SK-N-SH (cell line): Measurements from ENCODE around the gene IL13RA1. TPM values are rescaled to one million over a fixed set of nuclear protein-coding genes. Genes with fewer than 3 reads are reported as not detected.
A peak's percentile ranks its signal among the peaks of the same experiment; 100 is the strongest.
"Not testable (repeated sequence)": the region's sequence is repeated elsewhere in the genome, so short reads cannot be mapped to it uniquely, and the experiment has no call there.

ENCODE experiments used
- CTCF ChIA-PET: fragments of 300-600, 350-600 bp; formaldehyde crosslinking; extraction: SDS; loops from one replicate; lab custom pipeline; 2021; lab: Yijun Ruan, JAX
- POLR2A ChIA-PET: fragments of 350-600 bp; sonication (Branson Sonifier 250); formaldehyde crosslinking; extraction: SDS; loops from one replicate; lab custom pipeline; 2020; ENCODE audit warnings: antibody characterized with exemption, inconsistent platforms; lab: Yijun Ruan, JAX
- DNase-seq: peaks from one replicate; pipeline ENCODE4 v3.0.0; 2012
- H2AFZ ChIP-seq: fragments of 200-600 bp; sonication (generic); 2 replicates; pipeline ENCODE4 v1.8.1; 2016; ENCODE audit warnings: antibody characterized with exemption, mild to moderate bottlenecking, low read depth
- H3F3A ChIP-seq: fragments of 200-600 bp; sonication (generic); replicated peaks from 2 replicates; pipeline ENCODE3; 2016; ENCODE audit warnings: antibody characterized with exemption, mild to moderate bottlenecking; ENCODE audit not compliant: insufficient read depth
- H3K27ac ChIP-seq, 2 experiments: fragments of 200-500 bp in 1 of 2; fragments of 200-600 bp in 1 of 2; sonication (Bioruptor generic) in 1 of 2; sonication (generic), shearing (Covaris generic) in 1 of 2; 2 replicates each; pipeline versions ENCODE4 v1.5.1 to v1.6.1; 2014 to 2016; ENCODE audit warnings: low read depth in 2 of 2, inconsistent platforms in 1 of 2, low read length in 1 of 2, mild to moderate bottlenecking in 1 of 2, mixed read lengths in 1 of 2
- H3K27me3 ChIP-seq: fragments of 200-600 bp; sonication (generic), shearing (Covaris generic); 2 replicates; pipeline ENCODE4 v1.6.1; 2016; ENCODE audit warnings: mixed run types; ENCODE audit not compliant: insufficient read depth
- H3K36me3 ChIP-seq, 2 experiments: fragments of 200-500 bp in 1 of 2; fragments of 200-600 bp in 1 of 2; sonication (Bioruptor generic) in 1 of 2; sonication (generic) in 1 of 2; replicated peaks in 1 of 2; 2 replicates each; pipeline versions ENCODE3 to v1.5.1; 2014 to 2016; ENCODE audit warnings: low read length in 1 of 2, mild to moderate bottlenecking in 1 of 2; ENCODE audit not compliant: insufficient read depth in 2 of 2, control insufficient read depth in 1 of 2
- H3K4me1 ChIP-seq, 2 experiments: fragments of 200-500 bp in 1 of 2; fragments of 200-600 bp in 1 of 2; sonication (Bioruptor generic) in 1 of 2; sonication (generic), shearing (Covaris generic) in 1 of 2; 2 replicates each; pipeline versions ENCODE4 v1.5.1 to v1.6.1; 2014 to 2016; ENCODE audit warnings: low read depth in 1 of 2, low read length in 1 of 2, mixed run types in 1 of 2; ENCODE audit not compliant: insufficient read depth in 2 of 2, control insufficient read depth in 1 of 2
- H3K4me2 ChIP-seq: fragments of 200-600 bp; sonication (generic), shearing (Covaris generic); 2 replicates; pipeline ENCODE4 v1.6.1; 2017; ENCODE audit warnings: mixed run types
- H3K4me3 ChIP-seq, 2 experiments: fragments of 200-500 bp in 1 of 2; fragments of 200-600 bp in 1 of 2; sonication (Bioruptor generic) in 1 of 2; sonication (generic), shearing (Covaris generic) in 1 of 2; 2 replicates each; pipeline versions ENCODE4 v1.5.1 to v1.8.1; 2014 to 2016; ENCODE audit warnings: low read depth in 2 of 2, inconsistent platforms in 1 of 2, low read length in 1 of 2, mild to moderate bottlenecking in 1 of 2, mixed read lengths in 1 of 2, moderate library complexity in 1 of 2
- H3K79me2 ChIP-seq: fragments of 200-600 bp; sonication (generic); 2 replicates; pipeline ENCODE4 v1.8.1; 2017; ENCODE audit warnings: mild to moderate bottlenecking; ENCODE audit not compliant: insufficient read depth
- H3K9ac ChIP-seq: fragments of 200-600 bp; sonication (generic); 2 replicates; pipeline ENCODE4 v1.6.1; 2017; ENCODE audit warnings: mixed run types
- H3K9me2 ChIP-seq: fragments of 200-600 bp; sonication (generic); 2 replicates; pipeline ENCODE4 v1.6.1; 2017; ENCODE audit warnings: mixed run types
- H3K9me3 ChIP-seq: fragments of 200-600 bp; sonication (generic); 2 replicates; pipeline ENCODE4 v1.6.1; 2017; ENCODE audit warnings: mixed run types, mild to moderate bottlenecking, moderate library complexity
- H4K20me1 ChIP-seq: fragments of 200-600 bp; sonication (generic); 2 replicates; pipeline ENCODE4 v1.6.1; 2017; ENCODE audit warnings: mild to moderate bottlenecking, mixed run types; ENCODE audit not compliant: insufficient read depth
- EZH2phosphoT487 ChIP-seq: fragments of 200-600 bp; sonication (generic); IDR thresholded peaks from 2 replicates; pipeline ENCODE4 v1.6.1; 2017; ENCODE audit warnings: low read depth, mixed run types, mild to moderate bottlenecking, antibody characterized with exemption, moderate library complexity, borderline replicate concordance
- FOSL2 ChIP-seq: IDR thresholded peaks from 2 replicates; pipeline ENCODE4 v1.4.0; 2012; ENCODE audit warnings: low read depth, mild to moderate bottlenecking, moderate library complexity, borderline replicate concordance
- FOXJ3 ChIP-seq: sonication (generic); formaldehyde crosslinking; IDR thresholded peaks from 2 replicates; pipeline ENCODE4 v1.5.1; 2020; ENCODE audit warnings: mild to moderate bottlenecking, missing genetic modification reagents
- GATA2 ChIP-seq: sonication (generic); formaldehyde crosslinking; IDR thresholded peaks from 2 replicates; pipeline ENCODE4 v1.5.0; 2020; ENCODE audit warnings: mild to moderate bottlenecking, missing genetic modification reagents
- NFIC ChIP-seq: IDR thresholded peaks from 2 replicates; pipeline ENCODE4 v1.4.0; 2012; ENCODE audit warnings: borderline replicate concordance
- NRF1 ChIP-seq: IDR thresholded peaks from 2 replicates; pipeline ENCODE4 v1.6.1; 2012; ENCODE audit warnings: low read depth, mild to moderate bottlenecking, low read length
- POLR2AphosphoS5 ChIP-seq: IDR thresholded peaks from 2 replicates; pipeline ENCODE4 v1.6.1; 2012; ENCODE audit warnings: low read depth, low read length
- RCOR1 ChIP-seq: fragments of 150-350 bp; IDR thresholded peaks from 2 replicates; pipeline ENCODE4 v1.6.1; 2017; ENCODE audit warnings: antibody characterized with exemption, low read length
- REST ChIP-seq: IDR thresholded peaks from 2 replicates; pipeline ENCODE4 v1.6.1; 2012; ENCODE audit warnings: mild to moderate bottlenecking, low read depth, low read length, moderate library complexity
- RXRA ChIP-seq: IDR thresholded peaks from 2 replicates; pipeline ENCODE4 v1.4.0; 2012; ENCODE audit warnings: low read depth, mild to moderate bottlenecking, borderline replicate concordance
- TEAD4 ChIP-seq: IDR thresholded peaks from 2 replicates; pipeline ENCODE4 v1.4.0; 2012; ENCODE audit warnings: mild to moderate bottlenecking, borderline replicate concordance; ENCODE audit not compliant: insufficient read depth
- USF2 ChIP-seq: fragments of 150-350 bp; IDR thresholded peaks from 2 replicates; pipeline ENCODE4 v1.6.1; 2017; ENCODE audit warnings: antibody characterized with exemption, low read length, low read depth, borderline replicate concordance
- ZBTB33 ChIP-seq: IDR thresholded peaks from 2 replicates; pipeline ENCODE4 v1.4.0; 2012; ENCODE audit warnings: low read depth, borderline replicate concordance
- WGBS: methylation state at CpG from one replicate; pipeline ENCODE4 v1.1.6; 2017; ENCODE audit warnings: low lambda C conversion rate; 5-methylcytosine and 5-hydroxymethylcytosine counted together
- polyA plus RNA-seq, 3 experiments: library from polyadenylated mRNA; depleted of rRNA; stranded (reverse); fragments of >200 nt; gene quantifications; 2 replicates each; pipeline ENCODE4 v1.2.3, GENCODE V29; 2012

Gene IL13RA1
- polyA plus RNA-seq, 1 of the 3 experiments (the other 2 are of a cell fraction) = 27.0 TPM

- H4K20me1 ChIP-seq = no peaks in the 10 kb centered on the region
- CTCF ChIA-PET = interaction anchor here (0.6 to 0.8 kb wide), 2 partner anchors 20 to 29 kb away, joined by 3 to 4 read pairs; no protein-coding TSS in a partner anchor
- H3K4me2 ChIP-seq = 0 out of 2 replicates have a peak overlapping the region, but pooled peaks have one; percentile 7
- TF ChIP-seq TEAD4 (no peak), FOSL2 (peak; percentile 41)
- no peaks in the 10 kb centered on the region for H3K36me3 ChIP-seq
- peak overlapping the region in 1 of 2 experiments; percentile 46; a peak in 2 of 4 replicates for H3K27ac ChIP-seq
- no peaks in the 10 kb centered on the region for H3K27me3 ChIP-seq
- H3K9me2 ChIP-seq = no peaks in the 10 kb centered on the region
- no peak overlapping the region for H3K9ac ChIP-seq
- WGBS = 36% methylated on average over 4 of the region's 4 CpGs
- peaks cover 0 to 3% of the 10 kb centered on the region in 2 experiments; a peak in 2 of 4 replicates for H3K4me1 ChIP-seq
- POLR2A ChIA-PET = interaction anchor here (0.5 kb wide), 1 partner anchor 17 kb away, joined by 3 read pairs; no protein-coding TSS in a partner anchor
- no peak overlapping the region for H2AFZ ChIP-seq
- DNase-seq = no peak
- H3K4me3 ChIP-seq = no peak overlapping the region
- H3F3A ChIP-seq = no peaks in the 10 kb centered on the region
- no peaks in the 10 kb centered on the region for H3K9me3 ChIP-seq
- peaks cover 45% of the 10 kb centered on the region for H3K79me2 ChIP-seq
Observed at GRCh38 chrX:118730500-118731247, 3.3 kb downstream of the IL13RA1 start.

GRCh38 chrX:118732551-118732950 lies 5.1 kb downstream of the IL13RA1 start:
- H3K9ac ChIP-seq, CTCF ChIA-PET, DNase-seq, H3K9me3 ChIP-seq, H3K4me1 ChIP-seq, H3K27ac ChIP-seq, H3K36me3 ChIP-seq, H3K4me2 ChIP-seq, H2AFZ ChIP-seq, H3F3A ChIP-seq, POLR2A ChIA-PET, H3K27me3 ChIP-seq, H4K20me1 ChIP-seq, H3K9me2 ChIP-seq, H3K4me3 ChIP-seq: not testable (repeated sequence)
- peaks cover 64% of the 10 kb centered on the region for H3K79me2 ChIP-seq
- WGBS = 47% methylated on average over 3 of the region's 3 CpGs

- CTCF ChIA-PET = no interaction called here
- peaks cover 65% of the 10 kb centered on the region for H3K79me2 ChIP-seq
- no peaks in the 10 kb centered on the region for H3K36me3 ChIP-seq
- no peak overlapping the region for H3K27ac ChIP-seq
- no peak overlapping the region for H3K4me2 ChIP-seq
- H3K9me3 ChIP-seq = no peaks in the 10 kb centered on the region
- no peak for DNase-seq
- no peak overlapping the region for H2AFZ ChIP-seq
- no peaks in the 10 kb centered on the region for H4K20me1 ChIP-seq
- H3K27me3 ChIP-seq = no peaks in the 10 kb centered on the region
- H3K9ac ChIP-seq = no peak overlapping the region
- POLR2A ChIA-PET = no interaction called here
- 76% methylated on average over 2 of the region's 2 CpGs for WGBS
- H3K4me1 ChIP-seq = no peaks in the 10 kb centered on the region
- H3K9me2 ChIP-seq = no peaks in the 10 kb centered on the region
- H3K4me3 ChIP-seq = no peak overlapping the region
- H3F3A ChIP-seq = no peaks in the 10 kb centered on the region
- TF ChIP-seq REST (no peak), USF2 (no peak), TEAD4 (no peak), ZBTB33 (no peak), GATA2 (CRISPR knock-in tag) (no peak), FOXJ3 (CRISPR knock-in tag) (no peak), FOSL2 (no peak), EZH2phosphoT487 (no peak), NRF1 (no peak), RCOR1 (no peak), POLR2AphosphoS5 (no peak), RXRA (no peak), NFIC (no peak)
Observed at GRCh38 chrX:118734909-118735308, 7.5 kb downstream of the IL13RA1 start.
